ENCODE measurements around the gene SCAMP4. TPM values are rescaled to one million over a fixed set of nuclear protein-coding genes. Genes with fewer than 3 reads are reported as not detected.
A peak's percentile ranks its signal among the peaks of the same experiment; 100 is the strongest.

The SCAMP4 gene
- total RNA-seq, 1 experiment from 2014 or later: 69.0 TPM

DNA sequence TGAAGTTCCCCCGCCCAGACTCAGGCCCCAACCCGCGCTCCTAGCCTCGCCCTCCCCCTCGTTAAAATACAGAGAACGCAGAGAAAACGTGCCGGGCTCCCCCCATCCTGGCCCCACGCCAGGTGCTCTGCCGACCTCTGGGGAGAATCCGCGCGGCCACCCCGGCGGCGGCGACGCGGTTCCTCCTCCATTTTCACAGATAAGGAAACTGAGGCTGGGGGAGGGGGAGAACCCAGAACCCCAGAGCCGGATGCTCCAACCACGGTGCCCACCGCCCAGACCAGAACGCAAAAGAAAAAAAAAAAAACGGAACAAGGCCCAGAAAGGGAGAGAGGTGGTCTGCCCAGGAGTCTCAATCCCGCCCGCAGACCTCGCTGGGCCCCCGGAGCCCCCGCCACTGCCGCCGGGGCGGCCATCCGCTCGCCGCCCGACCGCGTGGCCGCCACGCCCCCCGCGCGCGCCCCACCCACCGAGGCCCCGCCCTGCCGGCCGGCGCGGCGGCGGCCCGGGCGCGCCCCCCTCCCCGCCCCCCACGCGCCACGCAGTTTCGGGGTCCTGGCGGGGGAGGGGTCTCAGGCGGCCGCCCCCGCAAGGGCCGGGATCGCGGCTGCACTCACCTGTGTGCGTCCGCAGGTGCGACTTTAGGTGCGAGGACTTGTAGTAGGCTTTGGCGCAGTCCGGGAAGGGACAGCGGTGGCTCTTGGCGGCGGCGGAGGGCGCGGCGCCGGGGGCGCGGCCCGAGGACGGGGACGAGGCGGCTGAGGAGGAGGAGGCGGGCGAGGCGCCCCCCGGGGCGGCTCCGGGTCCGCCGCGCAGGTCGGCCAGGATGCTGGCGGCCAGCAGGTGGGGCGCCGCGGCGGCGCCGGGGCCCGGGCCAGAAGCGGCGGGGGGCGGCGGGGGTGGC, 42.5 kb upstream of the SCAMP4 start:
- H3K79me1 ChIP-seq (ENCODE audit: insufficient read depth, low read depth, low read length, poor library complexity, severe bottlenecking): peaks cover 6% of the 10 kb centered on the region
- peak overlapping the region; percentile 84 for H3K4me2 ChIP-seq (ENCODE audit: insufficient read depth, insufficient read length, low read length)

More for the DNA sequence above, 42.5 kb upstream of the SCAMP4 start:
- no CpG with 5 or more reads among the region's 109 CpGs for WGBS (ENCODE audit: extremely low coverage, insufficient read length, low lambda C conversion rate)
- Histone ChIP-seq H3K14ac (ENCODE audit: insufficient read depth, low read length) (no peak overlapping the region), H3K56ac (ENCODE audit: insufficient read length, low read depth, low read length) (no peak overlapping the region), H4K8ac (replicated peaks; ENCODE audit: insufficient read length, low read depth, low read length) (no peak overlapping the region), H3K4ac (ENCODE audit: low read depth, low read length) (no peak overlapping the region), H2AFZ (ENCODE audit: low read length) (no peak overlapping the region), H2BK120ac (ENCODE audit: low read depth, low read length, poor library complexity, severe bottlenecking) (no peak overlapping the region), H4K20me1 (ENCODE audit: control insufficient read depth, insufficient read depth, insufficient read length) (peaks cover 3% of the 10 kb centered on the region), H4K91ac (ENCODE audit: insufficient read length, low read depth, low read length) (no peak overlapping the region), H2AK5ac (ENCODE audit: insufficient read length, low read length) (no peak overlapping the region), H2BK20ac (ENCODE audit: low read depth, low read length, poor library complexity, severe bottlenecking) (no peak overlapping the region), H4K5ac (ENCODE audit: insufficient read length, low read depth, low read length) (no peak overlapping the region), H2BK12ac (ENCODE audit: insufficient read length, low read depth, low read length) (no peak overlapping the region), H3T11ph (ENCODE audit: low read length) (no peak overlapping the region), H3K23ac (ENCODE audit: insufficient read length, low read depth, low read length) (no peak overlapping the region), H3K79me2 (ENCODE audit: insufficient read depth, low read length) (peaks cover 34% of the 10 kb centered on the region; the same call in 1 of the 2 replicates), H3K27ac (ENCODE audit: insufficient read length, low read depth, low read length) (no peak overlapping the region), H3K9me3 (ENCODE audit: control insufficient read depth, low read depth, low read length) (no peaks in the 10 kb centered on the region), H3K9ac (ENCODE audit: extremely low read depth, insufficient read length, low read length) (peak overlapping the region; percentile 51), H3K18ac (ENCODE audit: insufficient read length, low read depth, low read length) (no peak overlapping the region), H2BK15ac (ENCODE audit: low read depth, low read length) (no peak overlapping the region; the same call in 1 of the 2 replicates), H3K27me3 (ENCODE audit: insufficient read depth, low read length) (no peaks in the 10 kb centered on the region; the same call in 1 of the 2 replicates), H2BK5ac (ENCODE audit: insufficient read length, low read length) (no peak overlapping the region), H3K23me2 (ENCODE audit: insufficient read length, low read depth, low read length, poor library complexity, severe bottlenecking) (peaks cover 14% of the 10 kb centered on the region), H3K4me1 (ENCODE audit: insufficient read depth, low read length) (peaks cover 3% of the 10 kb centered on the region; the same call in 1 of the 2 replicates)
- Mint-ChIP-seq H3K9me3 (no peaks in the 10 kb centered on the region; a peak in 1 of 5 replicates), H3K27ac (peak overlapping the region in 2 of 3 experiments; percentile 48 to 80; a peak in 2 of 7 replicates), H3K27me3 (ENCODE audit: low read depth) (peaks cover 6% of the 10 kb centered on the region), H3K36me3 (ENCODE audit: insufficient read depth in 1 of 3, low read depth in 3 of 3) (no peaks in the 10 kb centered on the region), H3K4me1 (peaks cover 28 to 45% of the 10 kb centered on the region in 2 experiments), H3K4me3 (peak overlapping the region; percentile 86 to 93)
- DNase-seq: no peak
- TF ChIP-seq CTCF (conservative IDR thresholded peaks at IDR 0.05): no peak

All from H9 (cell line).